GM10266 (cell line): ENCODE data around the gene LIPJ.

Experiments
- DNase-seq: peaks from one replicate; pipeline ENCODE4 v3.0.0; 2012; ENCODE audit errors: extremely low spot score
- TF ChIP-seq, protein P1 (sequence below): IDR thresholded peaks from 2 replicates; pipeline ENCODE4 v1.5.1; 2012; ENCODE audit warnings: mild to moderate bottlenecking, low read depth; ENCODE audit not compliant: control insufficient read depth, insufficient read depth; ENCODE audit errors: missing control alignments

Gene LIPJ

GRCh38 chr10:88651101-88651551, 64.6 kb downstream of the LIPJ start:
- no peak for DNase-seq
- TF ChIP-seq, protein P1, sequence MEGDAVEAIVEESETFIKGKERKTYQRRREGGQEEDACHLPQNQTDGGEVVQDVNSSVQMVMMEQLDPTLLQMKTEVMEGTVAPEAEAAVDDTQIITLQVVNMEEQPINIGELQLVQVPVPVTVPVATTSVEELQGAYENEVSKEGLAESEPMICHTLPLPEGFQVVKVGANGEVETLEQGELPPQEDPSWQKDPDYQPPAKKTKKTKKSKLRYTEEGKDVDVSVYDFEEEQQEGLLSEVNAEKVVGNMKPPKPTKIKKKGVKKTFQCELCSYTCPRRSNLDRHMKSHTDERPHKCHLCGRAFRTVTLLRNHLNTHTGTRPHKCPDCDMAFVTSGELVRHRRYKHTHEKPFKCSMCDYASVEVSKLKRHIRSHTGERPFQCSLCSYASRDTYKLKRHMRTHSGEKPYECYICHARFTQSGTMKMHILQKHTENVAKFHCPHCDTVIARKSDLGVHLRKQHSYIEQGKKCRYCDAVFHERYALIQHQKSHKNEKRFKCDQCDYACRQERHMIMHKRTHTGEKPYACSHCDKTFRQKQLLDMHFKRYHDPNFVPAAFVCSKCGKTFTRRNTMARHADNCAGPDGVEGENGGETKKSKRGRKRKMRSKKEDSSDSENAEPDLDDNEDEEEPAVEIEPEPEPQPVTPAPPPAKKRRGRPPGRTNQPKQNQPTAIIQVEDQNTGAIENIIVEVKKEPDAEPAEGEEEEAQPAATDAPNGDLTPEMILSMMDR, result no peak

DNA sequence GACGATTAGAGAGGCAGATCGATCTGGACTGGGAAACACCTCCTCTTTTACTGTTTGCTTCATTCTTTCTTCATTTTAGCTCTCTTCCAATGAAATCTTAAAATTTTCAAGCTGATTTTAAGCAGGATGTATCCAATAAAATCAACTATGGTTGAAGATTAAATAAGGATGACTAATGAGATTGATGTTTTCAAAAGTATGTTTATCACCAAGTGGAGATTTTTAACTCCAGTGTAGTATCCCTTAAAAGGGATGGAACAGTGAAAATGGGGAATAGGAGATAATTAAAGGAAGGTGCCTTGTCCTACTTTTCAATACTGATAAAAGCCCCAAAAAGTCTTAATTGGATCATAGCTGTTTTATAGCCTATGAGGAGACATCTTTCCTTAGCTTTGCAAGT, 66.1 kb downstream of the LIPJ start:
- TF ChIP-seq, protein P1, result no peak
- DNase-seq, result no peak
